ENCODE results near the gene EXOC3L4.

DNA sequence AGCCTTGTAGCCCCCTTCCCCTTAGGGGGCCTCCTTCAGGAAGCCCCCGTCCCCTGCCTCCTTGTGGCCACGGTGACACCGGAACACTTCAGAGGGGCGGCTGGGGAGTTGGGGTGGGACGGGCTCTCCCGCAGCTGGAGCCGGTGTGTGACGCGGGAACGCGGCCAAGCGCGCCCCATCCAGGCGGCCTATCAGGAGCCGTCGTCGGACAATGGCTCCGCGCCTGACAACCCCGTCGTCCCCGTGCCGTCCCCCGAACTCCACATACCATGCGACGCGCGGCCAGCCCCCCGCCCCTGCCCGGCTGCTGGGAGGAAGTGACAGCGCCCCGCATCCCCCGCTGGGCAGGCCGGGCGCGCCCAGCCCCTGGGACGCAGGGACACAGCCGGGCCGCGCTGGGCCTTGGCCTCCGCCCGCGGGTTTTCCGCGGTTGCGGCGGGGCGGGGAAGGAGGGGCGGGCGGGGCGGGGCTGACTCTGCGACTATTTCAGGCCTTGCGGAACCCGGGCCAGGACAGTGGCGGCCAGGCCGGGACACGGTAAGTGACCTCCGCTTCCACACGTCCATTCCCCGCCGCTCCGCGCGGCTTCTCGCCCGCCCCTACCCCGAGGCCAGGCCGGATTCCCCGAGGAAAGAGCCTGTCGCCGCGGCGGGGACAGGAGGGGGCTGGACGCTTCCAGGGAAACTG, 28.6 kb downstream of the EXOC3L4 start, which contains the start of gene TNFAIP2:
- TF ChIP-seq, protein P1, sequence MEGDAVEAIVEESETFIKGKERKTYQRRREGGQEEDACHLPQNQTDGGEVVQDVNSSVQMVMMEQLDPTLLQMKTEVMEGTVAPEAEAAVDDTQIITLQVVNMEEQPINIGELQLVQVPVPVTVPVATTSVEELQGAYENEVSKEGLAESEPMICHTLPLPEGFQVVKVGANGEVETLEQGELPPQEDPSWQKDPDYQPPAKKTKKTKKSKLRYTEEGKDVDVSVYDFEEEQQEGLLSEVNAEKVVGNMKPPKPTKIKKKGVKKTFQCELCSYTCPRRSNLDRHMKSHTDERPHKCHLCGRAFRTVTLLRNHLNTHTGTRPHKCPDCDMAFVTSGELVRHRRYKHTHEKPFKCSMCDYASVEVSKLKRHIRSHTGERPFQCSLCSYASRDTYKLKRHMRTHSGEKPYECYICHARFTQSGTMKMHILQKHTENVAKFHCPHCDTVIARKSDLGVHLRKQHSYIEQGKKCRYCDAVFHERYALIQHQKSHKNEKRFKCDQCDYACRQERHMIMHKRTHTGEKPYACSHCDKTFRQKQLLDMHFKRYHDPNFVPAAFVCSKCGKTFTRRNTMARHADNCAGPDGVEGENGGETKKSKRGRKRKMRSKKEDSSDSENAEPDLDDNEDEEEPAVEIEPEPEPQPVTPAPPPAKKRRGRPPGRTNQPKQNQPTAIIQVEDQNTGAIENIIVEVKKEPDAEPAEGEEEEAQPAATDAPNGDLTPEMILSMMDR (IDR thresholded peaks at IDR 0.05; ENCODE audit: insufficient read depth, low read depth, low read length) = no peak
- TF ChIP-seq EZH2 (IDR thresholded peaks at IDR 0.05; ENCODE audit: insufficient read depth, low read length) = no peak

Measured in astrocyte (in vitro differentiated cells and primary cell).